K562 (cell line): ENCODE measurements around the gene CDC23. TPM values are rescaled to one million over a fixed set of nuclear protein-coding genes. Genes with fewer than 3 reads are reported as not detected.

ENCODE experiments used
- CCAR2 ChIP-seq: fragments of 200-400 bp; formaldehyde crosslinking; IDR thresholded peaks from 2 replicates; pipeline ENCODE4 v1.6.1; 2017; ENCODE audit warnings: mild to moderate bottlenecking, low read depth, low read length
- CREB1 ChIP-seq, 2 experiments: sonication (generic) in 1 of 2; formaldehyde crosslinking in 1 of 2; IDR thresholded peaks; 2 replicates each; pipeline versions ENCODE4 v1.6.1 to v1.8.0; 2012 to 2022; ENCODE audit warnings: inconsistent platforms in 1 of 2, mild to moderate bottlenecking in 1 of 2, missing genetic modification reagents in 1 of 2, moderate library complexity in 1 of 2
- EP300 ChIP-seq: IDR thresholded peaks from 2 replicates; pipeline ENCODE4 v1.6.1; 2012; ENCODE audit warnings: low read length, improper control_type of control experiment
- ETS2 ChIP-seq: IDR thresholded peaks from 2 replicates; pipeline ENCODE4 v1.6.1; 2016; ENCODE audit warnings: borderline replicate concordance, missing genetic modification characterization, mild to moderate bottlenecking, moderate library complexity, missing compliant biosample characterization; ENCODE audit not compliant: poor library complexity, severe bottlenecking
- HINFP ChIP-seq: fragments of 450-650 bp; conservative IDR thresholded peaks from 2 replicates; pipeline ENCODE4 v1.6.1; 2016; ENCODE audit warnings: missing genetic modification characterization, low read depth, mild to moderate bottlenecking, control low read depth, missing compliant biosample characterization
- ID3 ChIP-seq, 2 experiments: fragments of 250-450 bp in 1 of 2; fragments of 450-650 bp in 1 of 2; sonication (Bioruptor Pico) in 1 of 2; IDR thresholded peaks; 2 replicates each; pipeline versions ENCODE4 v1.6.1 to v1.8.0; 2016 to 2021; ENCODE audit warnings: mild to moderate bottlenecking in 2 of 2, moderate library complexity in 2 of 2, missing compliant biosample characterization in 1 of 2, missing genetic modification characterization in 1 of 2
- NFATC3 ChIP-seq: fragments of 450-650 bp; IDR thresholded peaks from 2 replicates; pipeline ENCODE4 v1.6.1; 2017; ENCODE audit warnings: mild to moderate bottlenecking
- RAD21 ChIP-seq, 2 experiments: fragments of 250-450 bp in 1 of 2; fragments of 450-650 bp in 1 of 2; sonication (Bioruptor Pico) in 1 of 2; formaldehyde crosslinking in 1 of 2; IDR thresholded peaks in 1 of 2; conservative IDR thresholded peaks in 1 of 2; 2 replicates each; pipeline versions ENCODE4 v1.4.0 to v1.8.0; 2020 to 2022; ENCODE audit warnings: mild to moderate bottlenecking in 2 of 2, moderate library complexity in 1 of 2
- TCFL5 ChIP-seq: fragments of 250-450 bp; sonication (Bioruptor Pico); conservative IDR thresholded peaks from 2 replicates; pipeline ENCODE4 v1.6.1; 2021; ENCODE audit warnings: mild to moderate bottlenecking, moderate library complexity, matching md5 sums
- ZBTB34 ChIP-seq: fragments of 250-450 bp; sonication (Bioruptor Pico); IDR thresholded peaks from 2 replicates; pipeline ENCODE4 v1.8.0; 2021; ENCODE audit warnings: mild to moderate bottlenecking, moderate library complexity
- ZBTB5 ChIP-seq: fragments of 450-650 bp; IDR thresholded peaks from 2 replicates; pipeline ENCODE4 v1.6.1; 2017; ENCODE audit warnings: antibody characterized with exemption
- ZNF609 ChIP-seq: sonication (generic); formaldehyde crosslinking; IDR thresholded peaks from 2 replicates; pipeline ENCODE4 v1.8.1; 2023; ENCODE audit warnings: missing genetic modification reagents, mild to moderate bottlenecking, borderline replicate concordance
- ZNF695 ChIP-seq: fragments of 450-650 bp; formaldehyde crosslinking; IDR thresholded peaks from 2 replicates; pipeline ENCODE4 v1.4.0; 2020; ENCODE audit warnings: mild to moderate bottlenecking, moderate library complexity
- ZNF707 ChIP-seq: fragments of 250-450 bp; sonication (Bioruptor Pico); conservative IDR thresholded peaks from 2 replicates; pipeline ENCODE4 v1.8.0; 2022; ENCODE audit warnings: inconsistent platforms, mild to moderate bottlenecking, moderate library complexity
- ZSCAN32 ChIP-seq: fragments of 450-650 bp; formaldehyde crosslinking; IDR thresholded peaks from 2 replicates; pipeline ENCODE4 v1.4.0; 2020; ENCODE audit warnings: mild to moderate bottlenecking, moderate library complexity
- polyA plus RNA-seq, 8 experiments: library from polyadenylated mRNA; depleted of rRNA in 4 of 8; stranded (reverse) in 5 of 8; unstranded in 3 of 8; fragments of >200 nt; fragmentation: Nextera tagmentation in 2 of 8; fragmentation: Illumina TruSeq in 1 of 8; extraction: Ambion mirVana in 2 of 8; extraction: Trizol in 1 of 8; gene quantifications; 2 replicates each; pipeline versions ENCODE4 v1.2.1 to v1.2.3, GENCODE V29; 2011 to 2014; ENCODE audit warnings: inconsistent platforms in 1 of 8, missing spikeins in 1 of 8
- total RNA-seq, 7 experiments: library from RNA; depleted of rRNA in 6 of 7; stranded (reverse); fragments of >200 nt in 6 of 7; fragmentation: Illumina TruSeq in 2 of 7; extraction: Trizol in 2 of 7; gene quantifications; 2 replicates each; pipeline versions ENCODE4 v1.2.1 to v1.2.3, GENCODE V29; 2011 to 2021; ENCODE audit warnings: low replicate concordance in 1 of 7

Gene CDC23
- total and polyA plus RNA-seq, 9 of the 15 experiments (the other 6 are each of a cell fraction or from before 2014, with no cell fraction given), result 34.5 to 157 (median 65.5) TPM

- TF ChIP-seq ZNF609 (CRISPR knock-in tag) (no peak), ETS2 (tag) (no peak), ZBTB34 (CRISPR knock-in tag) (no peak), RAD21 (CRISPR knock-in tag; conservative IDR thresholded peaks at IDR 0.05 in 1 of 2, IDR thresholded peaks at IDR 0.05 in 1 of 2) (no peak), ZBTB5 (no peak), ZNF707 (CRISPR knock-in tag) (no peak), CCAR2 (no peak), ID3 (CRISPR knock-in tag; IDR thresholded peaks at IDR 0.05) (no peak), ID3 (tag; IDR thresholded peaks at IDR 0.05) (peak; percentile 47; the same call in 1 of the 2 replicates), ZSCAN32 (CRISPR knock-in tag) (0 out of 2 replicates have a peak, but pooled peaks have one; percentile 6), HINFP (tag) (no peak), TCFL5 (no peak), ZNF695 (no peak), CREB1 (IDR thresholded peaks at IDR 0.05) (peak; percentile 70), CREB1 (CRISPR knock-in tag; IDR thresholded peaks at IDR 0.05) (peak; percentile 8; the same call in 1 of the 2 replicates), NFATC3 (0 out of 2 replicates have a peak, but pooled peaks have one; percentile 1), EP300 (no peak)
Measured at GRCh38 chr5:138178516-138179276, 34.4 kb downstream of the CDC23 start, which contains the start of the genes BRD8 and KIF20A (continued).
